GM12864 (cell line): ENCODE results near the gene LANCL3.

Source experiments
- DNase-seq: peaks from one replicate; pipeline ENCODE4 v3.0.0-alpha.2; 2011; ENCODE audit warnings: low read depth
- H3K4me3 ChIP-seq: 2 replicates; pipeline ENCODE4 v1.5.1; 2011; ENCODE audit warnings: mild to moderate bottlenecking, low read depth, low read length, control low read depth
- TF ChIP-seq, protein P1 (sequence below): IDR thresholded peaks from 2 replicates; pipeline ENCODE4 v1.5.1; 2011; ENCODE audit warnings: low read depth, mild to moderate bottlenecking, moderate library complexity, low read length, control low read depth, inconsistent platforms; ENCODE audit errors: missing control alignments

LANCL3 gene

DNA sequence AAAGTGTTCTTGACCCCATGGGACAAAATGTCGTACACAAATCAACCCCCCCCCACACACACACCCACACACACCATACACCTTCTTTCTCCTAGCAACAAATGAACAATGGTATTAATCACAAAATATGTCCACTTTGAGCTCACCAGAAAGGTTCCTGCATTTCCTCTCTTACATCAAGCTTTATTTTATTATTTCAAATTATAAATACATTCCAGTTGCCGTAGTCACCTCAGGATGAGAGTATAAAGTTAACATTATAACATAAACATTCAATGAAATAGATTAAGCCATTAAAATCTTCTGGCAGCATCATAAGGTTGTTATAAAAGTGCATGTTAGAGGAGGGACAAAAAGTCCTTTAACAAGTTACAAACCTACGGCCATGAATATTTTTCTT lies 121.5 kb downstream of the LANCL3 start:
- no peak overlapping the region for H3K4me3 ChIP-seq
- DNase-seq = no peak
- TF ChIP-seq, protein P1, sequence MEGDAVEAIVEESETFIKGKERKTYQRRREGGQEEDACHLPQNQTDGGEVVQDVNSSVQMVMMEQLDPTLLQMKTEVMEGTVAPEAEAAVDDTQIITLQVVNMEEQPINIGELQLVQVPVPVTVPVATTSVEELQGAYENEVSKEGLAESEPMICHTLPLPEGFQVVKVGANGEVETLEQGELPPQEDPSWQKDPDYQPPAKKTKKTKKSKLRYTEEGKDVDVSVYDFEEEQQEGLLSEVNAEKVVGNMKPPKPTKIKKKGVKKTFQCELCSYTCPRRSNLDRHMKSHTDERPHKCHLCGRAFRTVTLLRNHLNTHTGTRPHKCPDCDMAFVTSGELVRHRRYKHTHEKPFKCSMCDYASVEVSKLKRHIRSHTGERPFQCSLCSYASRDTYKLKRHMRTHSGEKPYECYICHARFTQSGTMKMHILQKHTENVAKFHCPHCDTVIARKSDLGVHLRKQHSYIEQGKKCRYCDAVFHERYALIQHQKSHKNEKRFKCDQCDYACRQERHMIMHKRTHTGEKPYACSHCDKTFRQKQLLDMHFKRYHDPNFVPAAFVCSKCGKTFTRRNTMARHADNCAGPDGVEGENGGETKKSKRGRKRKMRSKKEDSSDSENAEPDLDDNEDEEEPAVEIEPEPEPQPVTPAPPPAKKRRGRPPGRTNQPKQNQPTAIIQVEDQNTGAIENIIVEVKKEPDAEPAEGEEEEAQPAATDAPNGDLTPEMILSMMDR = no peak

DNA sequence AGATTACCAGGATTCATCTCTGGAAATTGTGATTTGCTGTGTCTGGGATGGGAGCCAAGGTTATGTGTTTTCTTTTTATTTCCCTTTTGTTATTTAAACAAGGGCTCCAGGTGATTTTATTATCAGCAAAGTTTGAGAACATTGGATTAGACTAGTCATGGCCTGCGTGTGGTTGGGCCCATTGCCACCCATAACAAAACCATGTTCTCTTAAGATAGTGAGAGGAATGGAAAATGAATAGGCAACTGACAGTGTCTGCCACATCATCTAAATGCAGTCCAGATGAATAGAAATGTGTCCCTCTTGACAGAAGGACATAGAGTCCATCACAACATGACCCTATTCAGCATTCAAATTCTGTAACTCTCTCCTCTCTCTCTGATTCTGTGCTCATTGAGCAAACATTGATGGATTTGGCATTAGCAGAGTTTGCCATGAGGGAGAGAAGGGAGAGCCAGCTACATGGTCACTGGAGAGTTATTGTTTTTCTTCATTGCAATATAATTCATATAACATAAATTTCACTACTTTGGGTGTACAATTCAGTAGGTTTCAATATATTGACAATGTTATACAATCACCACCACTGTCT lies 125.8 kb downstream of the LANCL3 start:
- no peak for DNase-seq
- TF ChIP-seq, protein P1 = no peak
- no peak overlapping the region for H3K4me3 ChIP-seq

DNA sequence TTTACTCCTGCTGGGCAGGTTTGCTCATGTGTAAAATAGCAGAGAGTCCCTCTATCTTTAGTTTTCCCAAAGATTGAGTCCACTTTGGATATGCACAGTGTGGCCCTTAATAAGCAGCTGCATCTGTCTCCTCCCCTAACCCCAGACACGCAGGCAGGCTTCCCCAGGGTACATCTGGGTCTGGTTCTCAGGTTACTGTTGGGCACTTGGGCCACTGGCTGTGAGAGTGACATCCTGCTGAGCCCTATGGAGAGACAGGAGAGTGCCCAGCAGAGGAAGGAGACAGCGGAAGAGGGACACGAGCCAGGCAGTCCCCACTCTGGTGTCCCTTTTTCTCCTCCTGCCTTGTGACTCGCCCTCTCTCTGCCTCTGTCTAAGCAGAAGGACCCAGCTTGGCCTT lies 130.1 kb downstream of the LANCL3 start:
- TF ChIP-seq, protein P1 = no peak
- DNase-seq = no peak
- no peak overlapping the region for H3K4me3 ChIP-seq

DNA sequence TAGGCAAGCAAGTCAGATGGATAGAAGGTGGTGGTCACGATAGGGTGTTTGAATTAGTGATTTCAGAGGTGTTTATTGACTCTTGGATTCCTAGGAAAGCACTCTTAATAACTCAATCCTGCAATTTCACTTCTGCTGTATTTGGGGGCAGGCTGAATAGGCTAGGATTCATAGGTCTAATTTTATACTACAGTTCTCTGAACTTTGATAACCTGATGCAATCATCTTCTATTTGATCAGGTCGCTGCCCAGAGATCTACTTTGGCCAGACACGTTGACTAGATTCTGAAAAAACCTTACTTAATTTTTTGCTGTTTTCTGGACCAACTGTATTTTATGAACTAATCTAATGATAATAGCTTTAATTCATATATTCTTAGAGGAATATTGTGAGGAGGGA lies 140.5 kb downstream of the LANCL3 start:
- TF ChIP-seq, protein P1 = no peak
- H3K4me3 ChIP-seq = no peak overlapping the region
- DNase-seq = no peak

DNA sequence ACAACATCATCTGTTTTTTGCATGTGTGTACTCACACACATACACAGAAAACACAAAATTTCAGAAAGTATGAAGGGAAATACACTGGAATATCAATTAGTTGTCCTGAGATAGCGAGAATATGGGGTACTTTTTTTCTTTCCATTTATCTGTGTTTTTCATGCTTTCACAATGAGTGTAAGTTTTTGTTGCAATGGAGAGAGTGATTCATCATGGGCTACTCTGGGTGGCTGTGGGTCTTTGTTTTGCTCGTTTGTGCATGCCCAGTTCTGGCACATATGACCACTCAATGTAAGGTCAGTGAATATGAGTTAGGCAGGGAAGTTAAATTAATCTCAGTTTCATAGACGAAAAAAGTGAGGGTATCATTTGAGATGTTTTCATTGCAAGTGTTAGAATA lies 141.0 kb downstream of the LANCL3 start:
- H3K4me3 ChIP-seq = no peak overlapping the region
- DNase-seq = no peak
- TF ChIP-seq, protein P1 = no peak

DNA sequence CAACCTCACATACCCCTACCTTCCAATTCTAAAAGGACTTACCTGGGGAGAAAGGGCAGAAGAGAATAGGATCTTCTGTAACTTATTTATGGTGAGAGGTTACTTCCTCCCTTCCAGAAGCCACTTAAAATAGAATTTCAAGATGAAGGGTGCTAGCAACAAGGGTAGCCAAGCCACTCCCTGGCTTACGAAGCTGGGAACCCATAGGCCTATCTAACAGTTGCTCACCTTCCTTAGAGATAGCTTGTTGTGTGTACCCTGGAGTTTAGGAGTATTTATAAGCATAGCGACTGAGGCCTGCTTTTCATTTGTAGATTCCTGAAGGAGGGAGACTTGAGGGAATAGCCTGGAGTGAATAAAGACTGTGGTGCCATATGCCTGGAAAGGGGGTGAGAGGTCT lies 143.0 kb downstream of the LANCL3 start:
- TF ChIP-seq, protein P1 = no peak
- no peak for DNase-seq
- H3K4me3 ChIP-seq = no peak overlapping the region

DNA sequence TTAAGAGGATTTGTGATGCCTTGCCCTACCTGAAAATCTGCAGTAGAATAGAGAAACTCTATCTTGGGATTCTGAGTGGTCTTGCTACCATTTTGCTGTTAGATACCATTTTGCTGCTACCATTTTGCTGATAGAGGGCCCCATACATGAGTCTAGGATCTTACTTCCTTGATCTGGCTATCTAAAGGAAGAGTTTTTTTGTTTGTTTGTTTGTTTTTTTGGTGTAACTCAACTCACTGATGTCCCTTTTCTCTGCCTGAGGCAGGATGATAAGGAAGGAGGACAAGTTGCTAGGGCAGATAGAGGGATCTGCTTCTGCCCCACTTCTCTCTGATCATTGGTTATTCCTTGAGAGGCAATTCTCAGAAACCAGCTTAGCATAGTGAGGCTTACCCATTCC lies 145.1 kb downstream of the LANCL3 start:
- no peak overlapping the region for H3K4me3 ChIP-seq
- DNase-seq = no peak
- TF ChIP-seq, protein P1 = no peak
